HG02973 (cell line): ENCODE data around the gene HEATR1.
"Not testable (repeated sequence)": the region's sequence is repeated elsewhere in the genome, so short reads cannot be mapped to it uniquely, and the experiment has no call there.

Source experiments
- ATAC-seq: cut with Tn5 transposase; IDR thresholded peaks from one replicate; pipeline ENCODE4 v1.9.1; 2021; ENCODE audit warnings: moderate library complexity; ENCODE audit not compliant: unreplicated experiment

HEATR1 gene

DNA sequence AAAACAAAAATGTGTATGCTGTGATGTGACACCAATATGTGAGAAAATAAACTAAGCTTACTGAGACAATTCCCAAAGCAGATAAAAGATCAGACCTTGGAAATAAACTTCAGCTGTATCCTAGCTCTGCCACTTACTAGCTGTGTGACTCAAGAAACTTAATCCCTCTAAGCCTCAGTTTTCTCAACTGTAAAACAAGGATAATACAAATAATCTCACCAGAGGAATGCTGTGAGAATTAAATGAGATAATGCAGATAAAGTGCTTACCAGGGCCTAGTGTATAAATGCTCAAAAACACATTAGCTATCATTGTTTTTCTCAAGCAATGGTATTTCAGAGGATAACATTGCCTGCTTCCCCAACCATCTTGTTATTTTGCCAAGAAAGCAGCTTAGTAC lies 2.1 kb downstream of the HEATR1 start:
- ATAC-seq, result no peak

DNA sequence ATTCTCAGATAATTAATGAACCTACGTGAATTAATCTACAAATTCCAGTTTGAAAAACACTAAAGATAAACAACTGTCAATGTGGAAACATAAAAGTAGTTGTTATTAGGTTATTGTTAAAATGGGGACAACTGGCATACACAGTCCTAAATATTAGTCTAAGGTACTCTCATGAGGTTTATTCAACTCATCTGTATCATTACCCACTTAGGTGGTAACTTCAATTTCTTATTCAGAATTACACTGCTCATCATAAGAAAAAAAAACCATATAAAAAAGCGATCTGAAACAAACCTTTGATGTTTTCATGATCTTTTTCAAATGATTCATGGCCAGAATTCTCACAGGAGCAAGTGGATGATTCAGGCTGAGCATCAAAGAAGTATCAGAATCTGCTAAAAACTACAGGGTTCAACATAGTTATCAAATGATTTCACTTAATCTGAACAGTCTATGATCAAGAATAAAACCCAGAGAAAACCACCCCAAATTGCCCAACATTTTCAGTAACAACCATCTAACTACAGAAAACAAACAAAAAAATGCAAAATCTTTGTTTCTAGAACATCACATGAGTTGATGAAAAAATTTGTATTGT lies 13.7 kb downstream of the HEATR1 start:
- ATAC-seq, result no peak

DNA sequence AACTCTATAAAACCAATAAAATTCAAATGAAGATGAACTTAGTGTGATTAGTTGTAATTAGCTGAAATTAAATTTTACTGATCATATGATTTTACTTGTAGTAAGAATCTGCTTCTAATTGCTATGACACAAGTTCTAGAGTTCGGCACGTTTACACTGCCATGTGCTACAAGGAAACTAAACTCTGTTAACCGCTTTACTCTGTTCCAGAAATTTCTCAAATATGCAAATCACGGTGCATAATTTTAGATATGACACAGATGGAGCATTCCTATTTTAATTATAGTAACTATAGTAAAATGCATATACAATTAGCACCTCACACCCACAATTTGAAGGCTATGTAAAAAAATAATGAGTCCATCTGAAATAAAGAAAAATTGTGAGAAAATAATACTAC lies 14.8 kb downstream of the HEATR1 start:
- no peak for ATAC-seq

DNA sequence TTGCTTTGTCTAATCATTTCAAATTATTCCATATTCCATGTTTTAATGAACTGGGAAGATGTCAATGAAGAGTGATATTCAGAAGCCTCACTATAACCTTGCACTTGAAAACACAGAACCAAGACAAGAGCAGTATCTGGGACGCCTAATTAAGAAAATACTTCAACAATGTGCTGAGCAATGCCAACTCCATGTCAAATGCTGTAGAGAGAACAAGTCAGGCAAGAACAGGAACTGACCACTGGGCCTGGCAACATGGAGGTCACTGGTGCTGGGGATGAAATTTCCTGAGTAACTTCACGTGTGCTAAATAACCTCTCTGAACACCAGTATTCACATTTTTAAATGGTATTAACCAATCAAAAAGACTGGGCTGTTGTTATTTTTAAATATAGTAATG lies 22.8 kb downstream of the HEATR1 start:
- no peak for ATAC-seq

DNA sequence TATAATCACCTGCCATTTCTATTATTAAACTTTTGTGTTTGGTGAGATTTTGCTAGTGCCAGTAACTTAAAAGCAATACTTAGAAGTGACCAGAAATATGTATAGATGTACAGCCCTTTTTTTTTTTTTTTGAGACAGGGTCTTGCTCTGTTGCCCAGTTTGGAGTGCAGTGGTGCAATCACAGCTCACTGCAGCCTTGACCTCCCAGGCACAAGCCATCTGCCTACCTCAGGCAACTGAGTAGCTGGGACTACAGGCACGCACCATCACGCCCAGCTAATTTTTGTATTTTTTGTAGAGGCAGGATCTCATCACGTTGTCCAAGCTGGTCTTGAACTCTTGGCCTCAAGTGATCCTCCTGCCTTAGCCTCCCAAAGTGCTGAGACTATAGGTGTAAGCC lies 23.9 kb downstream of the HEATR1 start:
- not testable (repeated sequence) for ATAC-seq

DNA sequence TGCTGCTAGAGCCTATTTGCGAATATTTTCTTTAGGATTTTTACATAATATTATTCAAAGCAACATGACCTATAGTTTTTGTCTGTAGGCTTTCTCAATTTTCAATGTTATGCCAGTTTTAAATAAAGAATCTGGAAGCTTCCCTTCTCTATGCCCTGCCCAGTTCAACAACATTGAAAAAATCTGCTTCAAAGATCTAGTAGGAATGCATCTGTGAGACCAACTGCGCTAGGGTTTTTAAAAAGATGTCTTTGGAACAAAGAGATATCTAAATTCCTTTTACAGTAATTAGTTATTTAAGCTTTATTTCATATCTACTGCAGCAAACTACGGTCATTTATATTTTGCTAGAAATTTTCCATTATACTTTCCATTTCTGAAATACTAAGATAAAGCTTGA lies 25.7 kb downstream of the HEATR1 start:
- ATAC-seq, result no peak

DNA sequence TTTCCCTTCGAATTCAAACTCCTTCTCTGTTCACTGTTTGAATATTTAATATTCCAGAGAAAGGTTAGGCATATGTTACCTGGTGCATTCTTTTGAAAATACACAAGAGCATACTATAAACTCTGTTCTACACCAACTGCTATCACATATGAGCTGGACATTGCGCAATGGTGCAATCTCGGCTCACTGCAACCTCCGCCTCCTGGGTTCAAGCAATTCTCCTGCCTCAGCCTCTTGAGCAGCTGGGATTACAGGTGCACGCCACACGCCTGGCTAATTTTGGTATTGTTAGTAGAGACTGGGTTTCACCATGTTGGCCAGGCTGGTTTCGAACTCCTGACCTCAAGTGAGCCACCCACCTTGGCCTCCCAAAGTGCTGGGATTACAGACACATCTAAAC lies 27.3 kb downstream of the HEATR1 start:
- not testable (repeated sequence) for ATAC-seq

DNA sequence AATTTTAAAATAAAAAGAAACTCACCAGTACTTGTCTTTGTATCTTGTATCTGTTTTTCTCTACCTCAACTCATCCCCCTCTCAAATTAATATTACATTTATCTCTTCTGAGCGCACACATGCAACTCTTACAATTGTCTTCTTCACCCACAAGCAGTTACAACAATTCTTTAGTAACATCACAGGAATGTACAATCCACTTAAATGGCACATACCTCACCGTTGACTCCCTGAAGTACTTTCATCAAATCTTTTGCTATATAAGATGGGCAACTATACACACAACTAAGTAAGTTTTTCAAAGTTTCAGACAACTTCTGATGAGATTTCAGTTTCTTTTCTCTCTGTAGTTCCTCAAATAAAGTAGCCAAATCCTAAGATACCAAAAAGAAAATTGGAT lies 28.3 kb downstream of the HEATR1 start:
- ATAC-seq, result no peak

DNA sequence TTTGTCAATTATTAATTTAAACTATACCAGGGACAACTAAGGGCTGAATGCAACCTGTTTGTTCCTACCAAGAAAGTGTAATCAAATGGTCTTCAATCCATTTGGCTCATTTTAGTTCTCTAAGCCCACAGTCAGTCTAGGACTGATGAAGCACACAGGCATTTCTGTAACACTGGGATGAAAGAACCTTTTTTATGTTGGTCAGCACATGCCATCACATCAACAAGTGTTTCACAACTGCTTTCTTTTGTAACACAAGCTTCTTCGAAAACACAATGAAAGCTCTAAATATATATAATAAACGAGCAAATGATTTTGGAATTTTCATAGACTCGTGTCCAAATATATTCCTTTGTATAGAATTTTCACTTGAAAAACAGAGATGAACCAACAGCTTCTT lies 28.8 kb downstream of the HEATR1 start:
- no peak for ATAC-seq

DNA sequence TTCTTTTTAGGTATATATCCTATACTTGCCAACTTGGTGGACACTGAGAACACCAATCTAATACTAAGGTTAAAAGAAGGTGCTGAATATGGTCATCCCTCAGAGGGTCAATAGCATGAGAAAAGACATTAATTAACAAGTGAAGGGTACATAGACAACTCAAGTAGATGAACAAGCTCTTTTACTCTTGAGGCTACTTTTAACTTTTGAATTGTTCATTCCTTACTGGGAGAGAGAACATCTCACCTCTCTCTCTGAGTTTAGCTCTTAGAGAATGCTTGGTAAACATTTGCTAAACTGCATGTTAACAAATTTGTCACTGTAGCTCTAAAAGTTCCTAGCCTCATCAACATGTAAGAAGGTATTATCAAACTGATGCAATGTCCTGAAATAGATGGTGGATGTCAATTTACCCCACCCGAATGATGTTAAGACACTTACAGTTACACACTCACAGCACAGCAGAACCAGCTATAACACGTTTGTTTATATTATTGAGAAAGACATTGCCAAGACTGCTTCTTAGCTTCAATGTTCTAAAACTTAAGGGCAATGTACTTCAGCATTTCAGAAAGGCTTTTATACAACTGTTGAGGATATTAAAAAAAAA lies 35.9 kb downstream of the HEATR1 start:
- ATAC-seq, result no peak

DNA sequence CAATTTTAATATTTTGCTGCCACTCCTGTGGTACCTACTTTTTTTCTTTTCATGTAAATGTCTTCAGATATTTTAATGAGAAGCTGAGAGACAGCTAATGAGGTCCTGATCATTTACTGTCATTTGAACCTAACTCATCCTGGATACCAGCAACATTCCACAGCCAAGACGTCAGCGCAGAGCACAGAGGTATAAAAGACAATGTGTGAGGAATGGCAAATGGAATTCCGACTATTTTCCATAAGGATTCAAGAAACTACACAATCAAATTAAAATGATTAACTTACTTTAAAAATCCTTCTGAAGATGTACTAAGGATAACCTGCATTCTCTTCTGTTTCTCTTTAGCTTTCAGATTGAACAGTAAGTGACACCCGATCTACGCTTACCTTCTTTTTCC lies 38.8 kb downstream of the HEATR1 start:
- no peak for ATAC-seq

DNA sequence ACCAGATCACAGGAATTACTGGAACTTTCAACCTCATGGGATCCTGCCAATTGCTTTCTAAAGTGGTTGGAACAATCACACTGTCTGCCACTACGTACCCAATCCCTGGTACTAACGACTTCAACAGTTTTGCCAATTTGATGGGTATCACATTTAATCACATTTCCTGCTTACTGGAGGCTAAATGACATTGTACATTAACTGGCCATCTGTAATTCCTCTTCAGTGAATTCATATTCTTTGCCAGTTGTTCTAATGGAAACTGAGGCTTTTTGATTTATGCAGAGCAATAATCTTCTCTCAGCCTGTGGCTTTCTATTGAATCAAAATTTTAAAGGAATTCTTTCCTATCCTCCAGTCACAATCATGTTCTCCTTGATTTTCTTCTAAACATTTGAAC lies 42.3 kb downstream of the HEATR1 start:
- no peak for ATAC-seq

DNA sequence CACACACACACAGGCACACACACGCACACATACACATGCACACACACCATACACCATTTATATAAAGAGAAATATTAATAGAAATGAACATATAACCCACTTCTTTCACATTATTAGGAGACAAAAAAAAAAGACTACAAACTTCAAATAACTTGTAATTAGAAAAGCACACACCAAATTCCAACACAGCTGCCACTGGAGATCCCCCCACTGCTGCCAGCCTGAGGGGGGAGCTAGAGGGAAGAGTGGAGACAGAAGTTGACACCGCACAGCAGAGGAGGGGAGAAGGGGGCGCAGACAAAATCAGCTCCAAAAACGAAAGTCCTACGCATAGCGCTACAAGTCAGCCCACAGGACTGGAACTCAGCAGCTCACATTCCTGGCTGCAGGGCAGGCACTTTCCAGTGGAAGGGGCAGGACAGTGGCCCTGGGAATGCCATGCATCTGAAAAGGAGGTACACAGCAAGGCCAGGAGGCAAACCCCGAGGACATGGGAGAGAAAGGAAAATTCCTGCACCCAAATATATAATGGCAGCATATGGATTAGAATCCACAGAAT lies 44.0 kb downstream of the HEATR1 start:
- no peak for ATAC-seq

DNA sequence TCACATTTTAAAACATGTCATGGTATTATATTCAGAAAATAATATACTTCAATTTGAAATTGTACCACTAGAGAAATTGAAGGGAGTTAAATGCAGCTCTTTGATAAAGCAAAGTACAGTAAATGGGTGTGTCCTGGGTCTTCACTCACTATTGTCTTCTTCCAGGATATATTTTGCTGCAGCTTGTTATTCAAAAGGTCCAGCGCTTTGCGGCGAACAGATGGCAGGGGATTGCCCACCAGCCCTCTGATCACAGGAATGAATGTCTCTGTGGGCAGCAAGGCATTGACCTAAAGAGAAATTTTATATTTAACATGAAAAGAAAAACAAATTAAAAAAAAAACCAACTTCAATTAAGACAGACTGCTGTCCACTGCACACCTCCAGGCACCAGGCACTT lies 45.5 kb downstream of the HEATR1 start:
- no peak for ATAC-seq

DNA sequence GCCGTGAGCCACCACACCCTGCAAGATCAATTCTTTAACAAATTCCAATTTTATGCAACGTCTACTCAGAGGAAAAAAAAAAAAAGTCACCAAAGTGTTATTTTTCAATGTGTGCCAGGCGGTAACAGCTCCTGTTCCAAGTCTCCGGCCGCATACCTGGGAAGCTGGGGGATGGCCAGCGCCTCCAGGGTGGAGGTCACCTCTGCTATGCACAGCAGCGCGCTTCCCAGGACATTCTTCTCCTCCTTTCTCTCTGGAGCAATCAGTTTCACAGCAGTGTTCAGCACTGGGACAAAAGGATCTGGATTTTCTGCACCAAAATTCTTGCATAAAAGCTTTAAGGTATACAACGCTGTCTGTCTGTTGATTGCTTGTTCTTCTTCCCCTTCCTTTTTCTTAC lies 46.2 kb downstream of the HEATR1 start:
- ATAC-seq, result no peak

DNA sequence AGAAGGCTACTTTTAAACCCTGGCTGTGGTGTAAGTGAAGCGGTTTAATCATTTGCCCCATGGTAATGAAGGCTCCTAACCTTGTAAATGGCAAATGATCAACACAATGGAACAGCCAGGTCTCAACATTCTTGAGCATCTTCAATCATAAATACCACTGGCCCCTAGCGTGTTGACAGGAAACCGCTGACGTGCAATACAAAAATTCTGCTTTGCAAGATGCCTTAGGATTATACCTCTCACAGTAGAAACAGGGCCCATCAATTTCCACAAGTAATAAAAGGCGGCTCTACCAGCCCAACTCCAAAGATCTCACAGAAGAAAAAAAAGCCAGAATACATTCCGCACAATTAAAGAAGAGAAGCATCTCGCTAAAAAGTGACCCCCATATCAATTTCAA lies 47.7 kb downstream of the HEATR1 start:
- ATAC-seq, result no peak

DNA sequence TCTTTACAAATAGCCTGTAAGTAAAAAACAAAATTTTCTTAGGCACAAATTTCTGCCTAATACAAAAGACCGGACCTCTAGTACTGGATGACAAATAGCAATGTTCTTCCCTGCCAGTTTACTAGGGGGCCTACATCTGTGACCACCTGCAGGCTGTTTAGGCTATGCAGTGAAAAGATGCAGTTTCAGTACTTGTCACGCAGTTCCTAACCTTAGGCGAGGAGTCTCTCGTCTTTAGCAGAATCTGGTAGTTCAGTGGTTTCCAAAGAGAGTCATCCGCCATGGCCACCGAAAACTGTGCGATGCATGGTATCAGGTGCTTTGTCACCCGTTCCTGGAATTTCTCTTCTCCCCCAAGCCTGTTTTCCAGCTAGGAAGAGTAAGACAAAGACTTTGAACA lies 50.9 kb downstream of the HEATR1 start:
- no peak for ATAC-seq

DNA sequence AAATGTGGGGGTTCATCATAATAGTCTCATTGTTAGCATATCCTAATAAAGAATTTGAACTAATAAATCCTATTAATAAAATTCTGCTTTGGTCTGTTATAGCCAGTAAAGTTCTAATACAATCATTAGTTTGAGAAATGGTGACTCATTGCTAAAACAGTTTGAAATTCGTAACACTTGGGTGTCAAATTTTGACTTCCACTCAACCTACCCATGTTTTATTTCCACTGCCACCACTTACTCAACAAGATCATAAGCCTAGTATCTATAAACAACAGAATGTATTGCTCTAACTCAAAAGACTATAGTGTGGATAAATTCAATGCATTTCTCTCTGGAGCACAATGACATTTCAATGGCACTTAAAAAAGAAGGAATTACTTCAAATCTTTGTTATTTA lies 51.4 kb downstream of the HEATR1 start:
- ATAC-seq, result no peak

DNA sequence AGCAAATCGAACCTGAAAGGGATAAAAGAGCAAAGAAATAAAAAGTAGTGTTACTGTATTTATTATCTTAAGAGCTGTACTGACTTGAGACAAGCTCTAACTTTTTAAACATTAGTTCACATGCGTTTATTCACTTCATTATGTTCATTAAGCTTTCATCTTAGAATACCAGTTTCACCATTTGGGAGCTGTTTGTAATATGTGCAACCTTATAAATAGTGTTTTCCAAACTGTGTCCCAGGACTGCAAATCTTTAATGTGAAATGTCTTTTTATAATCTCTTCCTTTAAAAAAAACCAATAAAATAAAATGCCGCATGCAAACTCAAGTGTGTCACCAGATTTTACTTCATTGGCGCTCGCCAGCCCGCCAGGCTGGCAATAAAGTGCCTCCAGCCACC lies 52.2 kb downstream of the HEATR1 start:
- ATAC-seq, result no peak

DNA sequence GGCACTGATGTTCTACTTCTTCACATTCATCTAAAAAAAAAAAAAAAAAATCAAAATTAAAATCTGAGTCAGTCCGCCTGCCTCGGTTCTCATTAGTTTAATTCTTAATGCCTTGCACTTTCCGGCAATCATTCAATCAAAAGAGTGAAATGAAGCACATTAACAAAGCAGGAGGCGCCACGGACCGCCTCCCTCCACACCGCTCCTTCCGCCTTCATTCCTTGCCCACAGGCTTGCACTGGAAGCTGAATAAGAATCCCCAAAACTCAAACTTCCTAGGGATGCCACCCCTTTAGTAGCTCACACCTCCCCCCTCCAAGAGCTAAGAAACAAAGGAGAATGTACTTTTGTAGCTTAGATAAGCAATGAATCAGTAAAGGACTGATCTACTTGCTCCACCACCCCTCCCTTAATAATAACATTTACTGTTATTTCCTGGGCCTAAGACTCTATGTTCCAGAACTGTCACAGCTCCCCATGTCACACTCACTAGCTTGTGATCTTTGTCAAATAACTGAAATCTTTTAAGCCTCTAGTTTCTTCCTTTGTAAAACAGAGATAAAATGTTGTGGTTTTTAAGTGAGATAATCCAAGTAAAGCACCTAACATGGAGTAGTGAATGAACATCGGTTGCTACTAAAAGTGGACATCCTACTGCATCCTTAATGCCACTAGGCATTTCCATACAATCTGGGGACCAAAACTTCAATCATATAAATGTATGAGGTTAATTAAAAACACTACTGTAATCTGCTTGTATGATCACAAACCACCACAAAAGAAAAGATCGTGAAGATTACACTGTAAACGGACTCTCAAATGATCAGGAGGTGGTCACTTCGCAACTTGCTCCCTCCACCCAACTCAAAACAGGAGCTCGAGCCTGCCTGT lies 53.1 kb downstream of the HEATR1 start:
- no peak for ATAC-seq

DNA sequence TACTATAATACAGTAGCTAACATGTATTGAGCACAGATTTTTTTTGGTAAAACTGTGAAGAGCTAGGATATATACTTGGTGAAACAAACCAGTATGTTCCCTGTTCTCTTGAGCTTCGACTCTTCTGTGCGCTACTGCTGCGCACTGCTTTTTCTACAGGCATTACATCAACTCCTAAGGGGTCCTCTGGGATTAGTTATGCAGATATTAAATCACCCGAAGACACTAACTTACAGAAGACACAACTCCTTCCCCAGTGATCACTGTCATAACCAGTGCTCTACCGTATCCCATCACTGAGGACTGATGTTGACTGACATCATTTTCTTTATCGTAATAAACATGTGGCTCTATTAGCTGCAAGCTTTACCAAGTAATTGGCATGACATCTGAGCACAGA lies 55.9 kb downstream of the HEATR1 start:
- ATAC-seq, result no peak

DNA sequence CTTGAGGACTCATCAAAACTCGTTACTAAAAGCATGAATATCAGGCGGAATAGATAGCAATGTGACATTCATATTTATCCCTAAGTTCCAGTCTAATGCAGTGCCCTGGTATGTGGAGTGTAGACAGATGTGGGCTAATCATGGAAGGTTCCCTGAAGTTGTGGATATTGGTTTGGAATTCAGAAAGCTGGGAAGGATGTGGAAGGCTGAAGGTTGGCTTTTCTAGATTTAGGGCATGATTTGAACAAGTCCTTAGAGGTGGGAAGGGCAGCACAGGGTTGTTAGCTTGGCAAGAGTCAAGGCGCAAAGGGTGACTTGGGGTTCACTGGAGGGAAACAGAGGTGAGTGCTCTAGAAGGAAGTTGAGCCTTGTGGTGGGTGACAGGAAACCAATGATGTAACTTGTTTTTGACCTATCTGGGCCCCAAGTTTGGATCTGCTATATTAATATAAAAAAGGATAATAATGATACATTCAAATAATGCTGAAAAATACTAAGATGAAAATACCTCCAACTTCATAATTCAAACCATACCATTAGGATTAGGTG lies 58.6 kb downstream of the HEATR1 start:
- no peak for ATAC-seq
